Right atrium auricular region (tissue), 2 donors: ENCODE results near the gene CCNG2. TPM values are rescaled to one million over a fixed set of nuclear protein-coding genes. Genes with fewer than 3 reads are reported as not detected.

Source experiments
- DNase-seq: peaks from one replicate; pipeline ENCODE4 v3.0.0-alpha.2; 2019; ENCODE audit warnings: low spot score
- H3K27ac ChIP-seq, 2 donors: fragments of 200-600 bp; sonication (generic); 1 replicate in 1 of 2; 2 replicates in 1 of 2; pipeline ENCODE4 v1.5.1; 2016 to 2019
- H3K27me3 ChIP-seq, 2 donors: fragments of 200-600 bp; sonication (generic); one replicate each; pipeline versions ENCODE4 v1.5.1 to v1.6.0; 2017 to 2019
- H3K36me3 ChIP-seq: fragments of 200-600 bp; sonication (generic); one replicate; pipeline ENCODE4 v1.5.1; 2016
- H3K4me1 ChIP-seq, 2 donors: fragments of 200-600 bp; sonication (generic); one replicate each; pipeline versions ENCODE4 v1.5.1 to v1.6.0; 2017 to 2019
- H3K4me3 ChIP-seq, 2 donors: fragments of 200-600 bp; sonication (generic); 1 replicate in 1 of 2; 2 replicates in 1 of 2; pipeline ENCODE4 v1.5.1; 2017 to 2019; ENCODE audit warnings: mild to moderate bottlenecking in 1 of 2, moderate library complexity in 1 of 2
- H3K9me3 ChIP-seq, 2 donors: fragments of 200-600 bp; sonication (generic); one replicate each; pipeline ENCODE4 v1.5.1; 2019
- total RNA-seq, 2 donors: library from RNA; depleted of rRNA; stranded (reverse); fragments of >200 nt; gene quantifications; one replicate each; pipeline ENCODE4 v1.1.0, GENCODE V29; 2016
- TF ChIP-seq, protein P1 (sequence below), 2 donors: fragments of 200-600 bp; sonication (generic); IDR thresholded peaks; one replicate each; pipeline ENCODE4 v1.5.1; 2019; ENCODE audit warnings: antibody characterized with exemption in 2 of 2

CCNG2 gene
- total RNA-seq, 2 donors from 2014 or later, result 6.2 to 7.8 TPM

GRCh38 chr4:77181720-77182119 lies 24.7 kb downstream of the CCNG2 start:
- no peak overlapping the region for H3K4me3 ChIP-seq

DNA sequence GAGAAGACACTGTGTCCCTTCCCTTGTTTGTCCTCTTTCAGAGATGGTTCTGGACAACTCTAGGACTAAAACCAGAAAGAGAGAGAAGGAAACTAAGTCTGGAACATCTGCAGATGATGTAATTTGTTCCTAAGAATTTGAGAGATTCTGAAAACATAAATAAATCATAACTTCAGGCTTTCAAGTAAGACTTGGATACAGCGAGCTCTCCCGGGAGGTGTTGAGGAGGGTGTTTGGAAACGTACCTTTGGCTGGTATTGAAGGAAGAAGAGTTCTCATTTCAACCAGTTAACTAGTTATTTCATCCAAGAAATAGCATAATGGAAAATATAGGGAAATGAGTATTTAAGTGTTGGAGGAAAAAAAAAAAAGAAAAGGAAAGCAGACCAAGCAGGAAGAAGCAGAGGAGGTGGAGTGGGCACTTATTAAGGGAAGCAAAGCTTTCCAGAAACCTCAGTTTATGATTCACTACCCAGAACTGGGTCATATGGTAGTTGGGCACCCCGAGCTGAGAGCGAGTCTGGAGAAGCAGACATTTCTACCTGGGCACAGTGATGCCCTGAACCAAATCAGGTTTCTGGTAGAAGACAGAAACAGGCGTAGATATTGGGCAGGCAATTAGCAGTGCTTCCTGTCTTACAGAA lies 26.9 kb downstream of the CCNG2 start:
- H3K9me3 ChIP-seq, result no peaks in the 10 kb centered on the region
- TF ChIP-seq, protein P1, sequence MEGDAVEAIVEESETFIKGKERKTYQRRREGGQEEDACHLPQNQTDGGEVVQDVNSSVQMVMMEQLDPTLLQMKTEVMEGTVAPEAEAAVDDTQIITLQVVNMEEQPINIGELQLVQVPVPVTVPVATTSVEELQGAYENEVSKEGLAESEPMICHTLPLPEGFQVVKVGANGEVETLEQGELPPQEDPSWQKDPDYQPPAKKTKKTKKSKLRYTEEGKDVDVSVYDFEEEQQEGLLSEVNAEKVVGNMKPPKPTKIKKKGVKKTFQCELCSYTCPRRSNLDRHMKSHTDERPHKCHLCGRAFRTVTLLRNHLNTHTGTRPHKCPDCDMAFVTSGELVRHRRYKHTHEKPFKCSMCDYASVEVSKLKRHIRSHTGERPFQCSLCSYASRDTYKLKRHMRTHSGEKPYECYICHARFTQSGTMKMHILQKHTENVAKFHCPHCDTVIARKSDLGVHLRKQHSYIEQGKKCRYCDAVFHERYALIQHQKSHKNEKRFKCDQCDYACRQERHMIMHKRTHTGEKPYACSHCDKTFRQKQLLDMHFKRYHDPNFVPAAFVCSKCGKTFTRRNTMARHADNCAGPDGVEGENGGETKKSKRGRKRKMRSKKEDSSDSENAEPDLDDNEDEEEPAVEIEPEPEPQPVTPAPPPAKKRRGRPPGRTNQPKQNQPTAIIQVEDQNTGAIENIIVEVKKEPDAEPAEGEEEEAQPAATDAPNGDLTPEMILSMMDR (IDR thresholded peaks at IDR 0.05), result no peak
- H3K36me3 ChIP-seq, result no peaks in the 10 kb centered on the region
- no peak for DNase-seq
- no peaks in the 10 kb centered on the region for H3K27me3 ChIP-seq
- no peak overlapping the region for H3K4me3 ChIP-seq
- H3K27ac ChIP-seq, result no peak overlapping the region
- H3K4me1 ChIP-seq, result peaks cover 0 to 4% of the 10 kb centered on the region in 2 donors

More at GRCh38 chr4:77181720-77182119, 24.7 kb downstream of the CCNG2 start:
- DNase-seq, result no peak
- H3K27me3 ChIP-seq, result no peaks in the 10 kb centered on the region
- no peaks in the 10 kb centered on the region for H3K9me3 ChIP-seq
- no peak overlapping the region for H3K27ac ChIP-seq
- H3K36me3 ChIP-seq, result no peaks in the 10 kb centered on the region
- peaks cover 0 to 4% of the 10 kb centered on the region in 2 donors for H3K4me1 ChIP-seq
- TF ChIP-seq, protein P1 (IDR thresholded peaks at IDR 0.05), result no peak

DNA sequence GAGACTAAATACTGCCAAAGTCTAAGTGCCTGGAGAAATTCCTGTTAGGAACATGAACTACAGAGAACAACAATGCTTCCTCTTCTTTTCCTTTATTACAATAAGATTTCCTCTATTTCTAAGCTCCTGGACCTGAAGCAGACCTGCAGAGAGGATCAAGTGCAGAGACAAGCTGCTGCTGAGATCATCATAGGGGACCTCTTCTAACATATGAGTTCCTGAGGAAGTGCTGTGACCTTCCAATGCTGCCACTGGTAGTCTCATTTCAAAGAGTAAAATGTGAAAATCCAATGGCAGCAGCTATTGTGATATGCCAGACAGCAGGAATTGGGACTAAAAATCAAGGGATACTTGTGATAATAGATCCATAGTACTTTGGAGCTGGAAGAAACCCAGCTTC lies 28.0 kb downstream of the CCNG2 start:
- TF ChIP-seq, protein P1 (IDR thresholded peaks at IDR 0.05), result no peak

GRCh38 chr4:77185686-77186085 lies 28.7 kb downstream of the CCNG2 start:
- DNase-seq, result no peak
- H3K4me3 ChIP-seq, result no peak overlapping the region
- H3K36me3 ChIP-seq, result no peaks in the 10 kb centered on the region
- peaks cover 0 to 4% of the 10 kb centered on the region in 2 donors for H3K4me1 ChIP-seq
- TF ChIP-seq, protein P1 (IDR thresholded peaks at IDR 0.05), result no peak
- H3K27me3 ChIP-seq, result no peaks in the 10 kb centered on the region
- no peak overlapping the region for H3K27ac ChIP-seq
- no peaks in the 10 kb centered on the region for H3K9me3 ChIP-seq

More for the DNA sequence above, 28.0 kb downstream of the CCNG2 start:
- Histone ChIP-seq H3K36me3 (no peaks in the 10 kb centered on the region), H3K27me3 (no peaks in the 10 kb centered on the region), H3K9me3 (no peaks in the 10 kb centered on the region), H3K27ac (no peak overlapping the region), H3K4me1 (peaks cover 0 to 4% of the 10 kb centered on the region in 2 donors), H3K4me3 (no peak overlapping the region)
- no peak for DNase-seq

DNA sequence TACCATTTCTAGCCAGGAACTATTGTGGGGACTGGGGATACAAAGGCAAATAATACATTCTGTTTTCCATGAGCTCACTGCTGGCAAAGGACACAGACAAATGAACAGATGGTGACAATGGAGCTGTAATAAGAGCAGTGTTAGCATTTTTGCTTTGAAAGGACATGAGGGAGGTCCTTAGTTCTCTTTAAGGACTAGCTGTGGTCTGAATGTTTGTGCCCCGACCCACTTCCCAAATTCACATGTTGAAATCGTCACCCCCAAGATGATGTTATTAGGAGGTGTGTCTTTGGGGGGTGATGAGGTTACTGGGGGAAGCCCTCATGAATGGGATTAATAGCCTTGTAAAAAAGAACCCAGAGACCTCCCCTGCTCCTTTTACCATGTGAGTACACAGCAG lies 30.3 kb downstream of the CCNG2 start:
- DNase-seq, result no peak
- H3K27ac ChIP-seq, result no peak overlapping the region
- no peaks in the 10 kb centered on the region for H3K27me3 ChIP-seq
- H3K36me3 ChIP-seq, result no peaks in the 10 kb centered on the region
- H3K4me3 ChIP-seq, result no peak overlapping the region
- H3K9me3 ChIP-seq, result no peaks in the 10 kb centered on the region
- TF ChIP-seq, protein P1 (IDR thresholded peaks at IDR 0.05), result no peak
- H3K4me1 ChIP-seq, result peaks cover 0 to 4% of the 10 kb centered on the region in 2 donors
